Measurements from ENCODE around the gene ZNF423.

The ZNF423 gene

GRCh38 chr16:49635591-49636581, 220.0 kb downstream of the ZNF423 start:
- DNase-seq = no peak

GRCh38 chr16:49635009-49635350, 220.9 kb downstream of the ZNF423 start:
- DNase-seq = no peak

GRCh38 chr16:49634235-49635008, 221.5 kb downstream of the ZNF423 start:
- no peak for DNase-seq

- DNase-seq = no peak
These were observed 223.1 kb downstream of the ZNF423 start for GRCh38 chr16:49632795-49633184.

- no peak for DNase-seq
These were observed 223.7 kb downstream of the ZNF423 start for GRCh38 chr16:49632086-49632794.

- no peak for DNase-seq
These were observed 224.5 kb downstream of the ZNF423 start for GRCh38 chr16:49631187-49632041.

GRCh38 chr16:49630783-49631182, 225.1 kb downstream of the ZNF423 start:
- no peak for DNase-seq

- no peak for DNase-seq
These were observed 226.1 kb downstream of the ZNF423 start for GRCh38 chr16:49629851-49630250.

GRCh38 chr16:49628148-49628547, 227.8 kb downstream of the ZNF423 start:
- DNase-seq = no peak

GRCh38 chr16:49625311-49626065, 230.4 kb downstream of the ZNF423 start:
- DNase-seq = no peak

GRCh38 chr16:49623501-49624266, 232.2 kb downstream of the ZNF423 start:
- DNase-seq = no peak

- DNase-seq = no peak
These were observed 233.2 kb downstream of the ZNF423 start for GRCh38 chr16:49622421-49623402.

GRCh38 chr16:49622084-49622390, 233.9 kb downstream of the ZNF423 start:
- no peak for DNase-seq

- no peak for DNase-seq
These were observed 234.4 kb downstream of the ZNF423 start for GRCh38 chr16:49621241-49622083.

GRCh38 chr16:49620869-49621240, 235.1 kb downstream of the ZNF423 start:
- no peak for DNase-seq

- DNase-seq = no peak
These were observed 235.6 kb downstream of the ZNF423 start for GRCh38 chr16:49620158-49620868.

- no peak for DNase-seq
These were observed 236.1 kb downstream of the ZNF423 start for GRCh38 chr16:49619811-49620157.

GRCh38 chr16:49618955-49619354, 237.0 kb downstream of the ZNF423 start:
- DNase-seq = no peak
